ENCODE results near the gene CACNA2D2.

DNA sequence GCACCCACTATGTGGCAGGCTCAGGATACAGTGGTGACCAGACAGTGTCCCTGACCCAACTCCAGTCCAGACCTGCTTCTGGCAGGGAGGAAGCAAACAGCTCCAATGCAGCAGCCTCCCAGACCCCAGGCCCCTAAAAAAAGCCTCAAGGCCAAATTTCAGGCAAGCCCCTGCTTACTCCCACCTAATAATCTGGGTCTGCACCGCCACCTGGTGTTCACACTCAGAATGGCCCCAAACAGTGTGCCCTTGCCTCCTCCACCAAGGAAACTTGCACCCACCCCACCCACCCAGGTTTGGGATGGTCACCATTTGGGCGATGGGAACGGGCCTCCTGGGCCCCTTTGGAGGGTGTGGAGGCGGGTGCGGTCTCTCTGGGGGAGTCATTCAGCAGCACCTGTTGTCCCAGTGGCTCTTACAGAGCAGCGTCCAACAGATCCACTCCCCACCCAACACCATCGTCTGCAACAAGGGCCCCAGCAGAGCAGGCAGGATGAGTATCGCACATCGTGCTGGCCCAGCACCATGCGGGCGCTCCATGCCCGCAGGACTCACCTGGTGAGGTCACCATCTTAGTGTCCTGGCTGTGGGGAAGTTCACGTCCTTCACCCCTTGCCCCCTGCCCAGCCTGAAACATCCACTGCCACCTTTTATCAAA lies 46.8 kb upstream of the CACNA2D2 start:
- TF ChIP-seq, protein P1, sequence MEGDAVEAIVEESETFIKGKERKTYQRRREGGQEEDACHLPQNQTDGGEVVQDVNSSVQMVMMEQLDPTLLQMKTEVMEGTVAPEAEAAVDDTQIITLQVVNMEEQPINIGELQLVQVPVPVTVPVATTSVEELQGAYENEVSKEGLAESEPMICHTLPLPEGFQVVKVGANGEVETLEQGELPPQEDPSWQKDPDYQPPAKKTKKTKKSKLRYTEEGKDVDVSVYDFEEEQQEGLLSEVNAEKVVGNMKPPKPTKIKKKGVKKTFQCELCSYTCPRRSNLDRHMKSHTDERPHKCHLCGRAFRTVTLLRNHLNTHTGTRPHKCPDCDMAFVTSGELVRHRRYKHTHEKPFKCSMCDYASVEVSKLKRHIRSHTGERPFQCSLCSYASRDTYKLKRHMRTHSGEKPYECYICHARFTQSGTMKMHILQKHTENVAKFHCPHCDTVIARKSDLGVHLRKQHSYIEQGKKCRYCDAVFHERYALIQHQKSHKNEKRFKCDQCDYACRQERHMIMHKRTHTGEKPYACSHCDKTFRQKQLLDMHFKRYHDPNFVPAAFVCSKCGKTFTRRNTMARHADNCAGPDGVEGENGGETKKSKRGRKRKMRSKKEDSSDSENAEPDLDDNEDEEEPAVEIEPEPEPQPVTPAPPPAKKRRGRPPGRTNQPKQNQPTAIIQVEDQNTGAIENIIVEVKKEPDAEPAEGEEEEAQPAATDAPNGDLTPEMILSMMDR (IDR thresholded peaks at IDR 0.05), result peak in 3 of 4 experiments; percentile 35 to 81 (median 44)
- TF ChIP-seq POLR2A (IDR thresholded peaks at IDR 0.05) (no peak), EP300 (IDR thresholded peaks at IDR 0.05) (no peak)
